ENCODE data around the gene MS4A7. TPM values are rescaled to one million over a fixed set of nuclear protein-coding genes. Genes with fewer than 3 reads are reported as not detected.

MS4A7 gene
- total RNA-seq (100 to 1,000 TPM in 1 of 9 donors, 10 to 100 TPM in 7, 1 to 10 TPM in 1; 7.8 to 131 (median 74.4) TPM), polyA plus RNA-seq (10 to 100 TPM; 17.5 to 38.1 (median 18.9) TPM)
- long read RNA-seq, donor 1, partial matches to known transcripts: 0 of 4 reads
- long read RNA-seq, donor 1, other reads (novel, unspliced or antisense): 0 of 4 reads
- long read RNA-seq, donor 2, partial matches to known transcripts: 0 of 6 reads
- long read RNA-seq, donor 2, other reads (novel, unspliced or antisense): 0 of 6 reads
- long read RNA-seq, donor 3, partial matches to known transcripts: 0 of 1 reads
- long read RNA-seq, donor 3, other reads (novel, unspliced or antisense): 0 of 1 reads
- long read RNA-seq, donor 4, transcript MS4A7-201 (7 exons, 1,869 nt): major isoform, 8 of 24 reads
- long read RNA-seq, donor 4, transcript MS4A7-202 (6 exons, 2,871 nt): minor isoform, 5 of 24 reads
- long read RNA-seq, donor 4, partial matches to known transcripts: 0 of 24 reads
- long read RNA-seq, donor 4, other reads (novel, unspliced or antisense): 8 of 24 reads
- long read RNA-seq, donor 5, transcript MS4A7-202 (6 exons, 2,871 nt): major isoform, 21 of 47 reads
- long read RNA-seq, donor 5, transcript MS4A7-201 (7 exons, 1,869 nt): minor isoform, 16 of 47 reads
- long read RNA-seq, donor 5, partial matches to known transcripts: 0 of 47 reads
- long read RNA-seq, donor 5, other reads (novel, unspliced or antisense): 8 of 47 reads
- long read RNA-seq, donor 6, transcript MS4A7-202 (6 exons, 2,871 nt): major isoform, 12 of 23 reads
- long read RNA-seq, donor 6, partial matches to known transcripts: 3 of 23 reads
- long read RNA-seq, donor 6, other reads (novel, unspliced or antisense): 3 of 23 reads
- long read RNA-seq, donor 7: 0 reads
- long read RNA-seq, donor 8, partial matches to known transcripts: 0 of 4 reads
- long read RNA-seq, donor 8, other reads (novel, unspliced or antisense): 0 of 4 reads
- long read RNA-seq, donor 9, partial matches to known transcripts: 0 of 1 reads
- long read RNA-seq, donor 9, other reads (novel, unspliced or antisense): 0 of 1 reads
- long read RNA-seq, donor 10: 0 reads

GRCh38 chr11:60378354-60378753 lies at the start of gene MS4A7:
TSS of gene MS4A7 (plus strand) at chr11:60378532. CDS start at chr11:60383142, 4,610 bp downstream.
- Histone ChIP-seq H3K36me3 (replicated peaks in 1 of 2) (no peaks in the 10 kb centered on the region), H3K27ac (peak within 1 kb of the TSS; percentile 17 to 76 (median 32)), H3K4me3 (peak within 1 kb of the TSS in 1 of 4 donors; percentile 46), H3K4me1 (replicated peaks in 1 of 2) (no peaks in the 10 kb centered on the region), H3K9me3 (replicated peaks in 1 of 3) (no peaks in the 10 kb centered on the region), H3K27me3 (no peaks in the 10 kb centered on the region)
- 32 to 50% (median 38%) methylated on average over 3 of the region's 3 CpGs for WGBS, 4 donors
- no peak for TF ChIP-seq CTCF (IDR thresholded peaks at IDR 0.05)
- TF ChIP-seq POLR2A (IDR thresholded peaks at IDR 0.05): peak; percentile 55 to 58
- intact Hi-C loops (cut with DNase I): no loop called here
- DNase-seq: peak; percentile 31 to 67 (median 41)

DNA sequence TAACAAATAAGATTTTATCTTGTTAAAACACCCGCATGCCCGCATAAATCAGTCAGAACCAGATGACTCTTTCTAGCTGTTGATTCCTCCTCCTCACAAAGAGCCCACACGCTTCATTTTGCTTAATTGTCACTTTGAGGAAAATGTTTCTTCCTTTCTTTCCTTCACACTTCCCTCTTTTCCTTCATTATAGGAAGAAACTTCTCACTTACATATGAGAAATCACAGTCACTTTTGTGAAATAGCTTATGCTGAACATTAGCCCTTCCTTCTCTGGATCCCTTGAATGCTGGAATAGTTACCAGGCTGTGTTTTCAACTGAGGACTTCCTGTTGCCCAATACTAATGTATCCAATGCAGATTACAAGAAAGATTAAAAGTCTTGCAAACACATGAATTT lies 45.5 kb upstream of the MS4A7 start:
- intact Hi-C loops (cut with DNase I): no loop called here
- no peaks in the 10 kb centered on the region for H3K4me1 ChIP-seq (replicated peaks in 1 of 2)
- DNase-seq: no peak
- H3K27me3 ChIP-seq: no peaks in the 10 kb centered on the region
- H3K4me3 ChIP-seq: no peak overlapping the region
- TF ChIP-seq POLR2A (IDR thresholded peaks at IDR 0.05) (no peak), CTCF (IDR thresholded peaks at IDR 0.05) (no peak)
- no peaks in the 10 kb centered on the region for H3K9me3 ChIP-seq (replicated peaks in 1 of 3)
- peak overlapping the region in 3 of 5 donors; percentile 11 to 38 (median 16) for H3K27ac ChIP-seq
- 22 to 69% (median 50%) methylated on average over 3 of the region's 3 CpGs for WGBS, 4 donors
- H3K36me3 ChIP-seq (replicated peaks in 1 of 2): no peaks in the 10 kb centered on the region

GRCh38 chr11:60334005-60334620 lies 44.2 kb upstream of the MS4A7 start:
- no peaks in the 10 kb centered on the region for H3K27me3 ChIP-seq
- no peaks in the 10 kb centered on the region for H3K9me3 ChIP-seq (replicated peaks in 1 of 3)
- intact Hi-C loops (cut with DNase I): no loop called here
- peak; percentile 46 to 64 (median 54) for TF ChIP-seq CTCF (IDR thresholded peaks at IDR 0.05)
- no peak for TF ChIP-seq POLR2A (IDR thresholded peaks at IDR 0.05)
- no peaks in the 10 kb centered on the region for H3K36me3 ChIP-seq (replicated peaks in 1 of 2)
- no peaks in the 10 kb centered on the region for H3K4me1 ChIP-seq (replicated peaks in 1 of 2)
- H3K4me3 ChIP-seq: no peak overlapping the region
- WGBS, 4 donors: 15 to 23% (median 19%) methylated on average over 2 of the region's 2 CpGs
- DNase-seq: peak; percentile 51 to 82 (median 61)
- peak overlapping the region in 1 of 5 donors; percentile 39 for H3K27ac ChIP-seq
